Measurements from ENCODE around the gene CAMK1D. TPM values are rescaled to one million over a fixed set of nuclear protein-coding genes. Genes with fewer than 3 reads are reported as not detected.
A peak's percentile ranks its signal among the peaks of the same experiment; 100 is the strongest.

CAMK1D gene
- total RNA-seq, 1 experiment from 2014 or later = 6.0 TPM

DNA sequence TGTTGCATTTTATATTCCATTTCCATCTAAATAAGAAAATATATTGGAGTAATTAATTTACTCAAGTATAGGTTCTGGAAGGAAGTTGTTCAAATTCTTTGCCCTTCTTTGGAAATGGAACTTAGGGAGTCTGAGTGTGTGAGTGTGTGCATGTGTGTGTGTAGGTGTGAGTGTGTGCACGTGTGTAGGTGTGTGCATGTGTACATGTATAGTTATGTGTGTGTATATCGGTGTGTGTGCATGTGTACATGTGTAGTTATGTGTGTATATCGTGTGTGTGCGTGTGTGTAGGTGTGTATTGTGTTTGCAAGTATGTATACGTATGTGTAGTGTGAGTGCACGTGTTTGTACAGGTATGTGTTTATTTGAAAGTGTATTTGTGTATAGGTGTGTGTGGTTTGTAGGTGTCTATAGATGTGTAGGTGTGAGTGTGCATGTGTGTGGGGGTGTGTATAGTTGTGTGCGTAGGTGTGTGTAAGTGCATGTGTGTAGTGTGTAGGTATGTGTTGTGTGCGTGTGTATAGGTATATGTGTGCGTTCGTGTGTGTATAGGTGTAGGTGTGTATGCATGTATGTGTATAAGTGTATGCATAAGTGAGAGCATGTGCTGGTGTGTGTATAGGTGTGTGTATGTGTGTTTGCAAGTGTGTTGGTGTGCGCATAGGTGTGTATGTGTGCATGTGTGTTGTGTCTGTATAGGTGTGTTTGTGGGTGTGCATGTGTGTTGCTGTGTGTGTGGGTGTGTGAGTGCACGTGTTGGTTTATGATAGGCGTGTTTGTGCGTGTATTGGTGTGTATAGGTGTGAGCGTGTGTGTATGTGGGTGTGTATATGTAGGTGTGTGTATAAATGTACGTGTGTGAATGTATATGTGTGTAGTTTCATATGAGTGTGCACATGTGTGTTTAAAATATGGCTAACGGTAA lies 266.2 kb downstream of the CAMK1D start:
- ChIA-PET POLR2A (ENCODE audit: unreplicated experiment) (no interaction called here), CTCF (no interaction called here)
- peaks cover 13% of the 10 kb centered on the region; the same call in 1 of the 2 replicates for H3F3A ChIP-seq (ENCODE audit: insufficient read depth, low read depth)
- H3K9me2 ChIP-seq (ENCODE audit: insufficient read depth) = no peaks in the 10 kb centered on the region
- H3K4me1 ChIP-seq (replicated peaks; ENCODE audit: insufficient read depth) = peaks cover 23% of the 10 kb centered on the region
- no peak overlapping the region for H3K27ac ChIP-seq
- H4K20me1 ChIP-seq (ENCODE audit: insufficient read depth) = no peaks in the 10 kb centered on the region
- TF ChIP-seq, protein P1, sequence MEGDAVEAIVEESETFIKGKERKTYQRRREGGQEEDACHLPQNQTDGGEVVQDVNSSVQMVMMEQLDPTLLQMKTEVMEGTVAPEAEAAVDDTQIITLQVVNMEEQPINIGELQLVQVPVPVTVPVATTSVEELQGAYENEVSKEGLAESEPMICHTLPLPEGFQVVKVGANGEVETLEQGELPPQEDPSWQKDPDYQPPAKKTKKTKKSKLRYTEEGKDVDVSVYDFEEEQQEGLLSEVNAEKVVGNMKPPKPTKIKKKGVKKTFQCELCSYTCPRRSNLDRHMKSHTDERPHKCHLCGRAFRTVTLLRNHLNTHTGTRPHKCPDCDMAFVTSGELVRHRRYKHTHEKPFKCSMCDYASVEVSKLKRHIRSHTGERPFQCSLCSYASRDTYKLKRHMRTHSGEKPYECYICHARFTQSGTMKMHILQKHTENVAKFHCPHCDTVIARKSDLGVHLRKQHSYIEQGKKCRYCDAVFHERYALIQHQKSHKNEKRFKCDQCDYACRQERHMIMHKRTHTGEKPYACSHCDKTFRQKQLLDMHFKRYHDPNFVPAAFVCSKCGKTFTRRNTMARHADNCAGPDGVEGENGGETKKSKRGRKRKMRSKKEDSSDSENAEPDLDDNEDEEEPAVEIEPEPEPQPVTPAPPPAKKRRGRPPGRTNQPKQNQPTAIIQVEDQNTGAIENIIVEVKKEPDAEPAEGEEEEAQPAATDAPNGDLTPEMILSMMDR (conservative IDR thresholded peaks at IDR 0.05) = no peak
- no peak for TF ChIP-seq EZH2 (IDR thresholded peaks at IDR 0.05; ENCODE audit: low read depth)
- H3K79me2 ChIP-seq (ENCODE audit: low read depth) = 0 out of 2 replicates have a peak, but pooled peaks cover 7% of the 10 kb centered on the region
- H3K27me3 ChIP-seq (ENCODE audit: insufficient read depth, low read depth) = no peaks in the 10 kb centered on the region
- H3K4me3 ChIP-seq = no peak overlapping the region
- BruUV-seq (replicated peaks) = no TSS peak
- intact Hi-C loops (cut with micrococcal nuclease; ENCODE audit: unreplicated experiment) = no loop called here
- H3K36me3 ChIP-seq (ENCODE audit: low read depth) = no peaks in the 10 kb centered on the region
- no peaks in the 10 kb centered on the region for H3K9me3 ChIP-seq (ENCODE audit: insufficient read depth, low read depth)
- DNase-seq = no peak
- no peak overlapping the region for H3K4me2 ChIP-seq
- no peak overlapping the region for H2AFZ ChIP-seq

DNA sequence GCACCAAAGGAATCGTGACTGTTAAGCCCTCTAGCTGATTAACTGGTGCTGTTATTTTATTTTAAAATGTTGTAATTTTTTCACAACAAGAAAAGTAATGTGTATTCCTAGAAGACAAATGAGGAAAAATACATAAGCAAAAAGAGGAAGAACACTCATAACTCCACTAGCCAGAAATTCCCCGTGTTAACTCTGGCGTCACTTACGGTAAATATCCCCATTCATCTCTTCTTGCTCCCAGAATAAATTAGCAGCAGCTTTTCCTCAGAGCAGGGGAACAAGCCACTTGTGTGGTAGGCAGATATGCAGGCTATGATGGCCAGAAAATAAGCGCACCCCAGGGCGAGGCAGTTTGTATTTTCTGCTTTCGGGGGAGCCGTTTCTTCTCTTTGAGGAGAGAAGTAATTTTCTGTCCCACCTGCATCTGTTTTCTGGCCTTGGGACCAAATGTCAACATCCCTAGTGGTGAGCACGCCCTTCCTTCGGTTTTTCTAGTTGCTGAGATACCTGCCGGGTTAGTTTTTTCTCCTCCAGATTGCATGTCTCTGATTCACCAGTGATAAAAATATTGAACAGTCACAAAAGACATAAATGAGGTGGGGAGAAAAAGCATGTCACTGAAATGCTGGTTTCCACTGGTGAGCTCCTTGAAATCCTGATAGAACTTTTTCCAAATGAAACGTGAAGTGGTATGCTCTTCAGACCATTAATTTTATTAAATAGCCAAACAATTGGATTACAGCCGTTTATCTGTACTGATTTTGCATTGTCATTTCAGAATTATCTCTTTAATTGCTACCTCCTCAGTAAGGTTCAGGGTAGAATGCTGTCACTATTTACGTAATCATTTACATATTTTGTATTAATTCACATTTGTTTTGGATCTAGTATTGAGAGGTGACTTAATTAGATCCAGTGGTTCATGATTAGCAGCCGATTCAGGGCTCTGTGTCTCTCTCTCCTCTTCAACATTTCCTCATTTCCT lies 268.1 kb downstream of the CAMK1D start:
- no TSS peak for BruUV-seq (replicated peaks)
- Histone ChIP-seq H3K27me3 (ENCODE audit: insufficient read depth, low read depth) (no peaks in the 10 kb centered on the region), H3K4me2 (peak overlapping the region; percentile 33), H4K20me1 (ENCODE audit: insufficient read depth) (no peaks in the 10 kb centered on the region), H3K9me2 (ENCODE audit: insufficient read depth) (no peaks in the 10 kb centered on the region), H3K79me2 (ENCODE audit: low read depth) (0 out of 2 replicates have a peak, but pooled peaks cover 7% of the 10 kb centered on the region), H3K4me3 (no peak overlapping the region), H3K9me3 (ENCODE audit: insufficient read depth, low read depth) (no peaks in the 10 kb centered on the region), H2AFZ (no peak overlapping the region), H3K36me3 (ENCODE audit: low read depth) (no peaks in the 10 kb centered on the region), H3K27ac (peak overlapping the region; percentile 60), H3K4me1 (replicated peaks; ENCODE audit: insufficient read depth) (peaks cover 23% of the 10 kb centered on the region), H3F3A (ENCODE audit: insufficient read depth, low read depth) (peaks cover 13% of the 10 kb centered on the region; the same call in 1 of the 2 replicates)
- ChIA-PET POLR2A (ENCODE audit: unreplicated experiment) (no interaction called here), CTCF (interaction anchor here (0.5 kb wide), 1 partner anchor 43 kb away, joined by 4 read pairs; no protein-coding TSS in a partner anchor)
- intact Hi-C loops (cut with micrococcal nuclease; ENCODE audit: unreplicated experiment) = no loop called here
- no peak for TF ChIP-seq EZH2 (IDR thresholded peaks at IDR 0.05; ENCODE audit: low read depth)
- TF ChIP-seq, protein P1 (conservative IDR thresholded peaks at IDR 0.05) = no peak
- peak; percentile 18 to 77 for DNase-seq

DNA sequence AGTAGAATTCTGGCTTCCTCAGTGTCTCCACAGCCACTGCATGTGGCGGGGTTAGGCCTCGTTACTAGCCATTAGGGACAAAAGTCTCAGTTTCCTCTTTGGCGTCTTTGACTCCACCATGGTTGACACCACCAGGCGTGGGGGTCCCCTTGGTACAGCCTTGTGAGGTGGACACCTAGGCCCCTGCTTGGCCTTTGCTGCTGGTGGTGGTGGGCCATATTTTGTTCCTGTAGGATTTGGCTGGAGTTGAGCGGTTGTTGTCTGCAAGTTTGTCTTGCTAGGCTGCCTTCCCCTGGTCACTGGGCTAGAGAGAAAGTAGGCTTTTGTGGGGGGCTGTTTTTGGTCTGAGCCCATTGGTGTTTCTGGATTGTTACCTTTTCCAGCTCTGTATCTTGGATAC lies 272.7 kb downstream of the CAMK1D start:
- Histone ChIP-seq H3K4me1 (replicated peaks; ENCODE audit: insufficient read depth) (peaks cover 18% of the 10 kb centered on the region), H3K4me2 (no peak overlapping the region), H2AFZ (no peak overlapping the region), H3K79me2 (ENCODE audit: low read depth) (0 out of 2 replicates have a peak, but pooled peaks cover 7% of the 10 kb centered on the region), H3K27ac (no peak overlapping the region), H3K4me3 (no peak overlapping the region), H4K20me1 (ENCODE audit: insufficient read depth) (no peaks in the 10 kb centered on the region), H3K9me3 (ENCODE audit: insufficient read depth, low read depth) (no peaks in the 10 kb centered on the region), H3K9me2 (ENCODE audit: insufficient read depth) (no peaks in the 10 kb centered on the region), H3K36me3 (ENCODE audit: low read depth) (no peaks in the 10 kb centered on the region), H3K27me3 (ENCODE audit: insufficient read depth, low read depth) (no peaks in the 10 kb centered on the region), H3F3A (ENCODE audit: insufficient read depth, low read depth) (peaks cover 13% of the 10 kb centered on the region; the same call in 1 of the 2 replicates)
- CTCF ChIA-PET = no interaction called here
- POLR2A ChIA-PET (ENCODE audit: unreplicated experiment) = no interaction called here
- intact Hi-C loops (cut with micrococcal nuclease; ENCODE audit: unreplicated experiment) = no loop called here
- no peak for TF ChIP-seq EZH2 (IDR thresholded peaks at IDR 0.05; ENCODE audit: low read depth)
- TF ChIP-seq, protein P1 (conservative IDR thresholded peaks at IDR 0.05) = no peak
- DNase-seq = no peak
- BruUV-seq (replicated peaks) = no TSS peak

Measured in PC-9 (cell line).